CD4-positive, CD25-positive, alpha-beta regulatory T cell (primary cell): Measurements from ENCODE around the gene EXOC3. TPM values are rescaled to one million over a fixed set of nuclear protein-coding genes. Genes with fewer than 3 reads are reported as not detected.

Experiments used
- ATAC-seq, 2 donors: fragments of 150-1000 bp; cut with Tn5 transposase; one replicate each; pipeline ENCODE4 v1.10.0; 2021; ENCODE audit warnings: low read depth in 2 of 2, moderate number of reproducible peaks in 2 of 2, moderate library complexity in 1 of 2
- DNase-seq, 3 donors: peaks; one replicate each; pipeline versions ENCODE4 v3.0.0 to v3.0.0-alpha.2; 2012 to 2022; ENCODE audit warnings: mixed read lengths in 1 of 3
- H3K27ac ChIP-seq: one replicate; pipeline ENCODE4 v1.7.0; 2013; ENCODE audit warnings: mild to moderate bottlenecking, low read length; ENCODE audit not compliant: insufficient read depth, poor library complexity, severe bottlenecking
- H3K27me3 ChIP-seq: one replicate; pipeline ENCODE4 v1.7.0; 2013; ENCODE audit warnings: low read length; ENCODE audit not compliant: control insufficient read depth, insufficient read depth
- H3K36me3 ChIP-seq: one replicate; pipeline ENCODE4 v1.7.0; 2013; ENCODE audit warnings: mild to moderate bottlenecking, low read length, moderate library complexity; ENCODE audit not compliant: control insufficient read depth, insufficient read depth
- H3K4me1 ChIP-seq: 2 replicates; pipeline ENCODE4 v1.7.0; 2013; ENCODE audit warnings: mild to moderate bottlenecking, low read length; ENCODE audit not compliant: insufficient read depth, control insufficient read depth, poor library complexity, severe bottlenecking
- H3K4me3 ChIP-seq: one replicate; pipeline ENCODE4 v1.7.0; 2013; ENCODE audit warnings: low read depth, mild to moderate bottlenecking, low read length, moderate library complexity
- H3K9me3 ChIP-seq, 2 experiments: 1 replicate in 1 of 2; 2 replicates in 1 of 2; pipeline ENCODE4 v1.7.0; 2013; ENCODE audit warnings: low read length in 2 of 2, mild to moderate bottlenecking in 1 of 2, moderate library complexity in 1 of 2; ENCODE audit not compliant: control insufficient read depth in 2 of 2
- H3K27ac Mint-ChIP-seq, 3 donors: one replicate each; pipeline ENCODE4 v1.8.0; 2020 to 2022; ENCODE audit warnings: mild to moderate bottlenecking in 3 of 3, mixed read lengths in 3 of 3, moderate library complexity in 2 of 3
- H3K27me3 Mint-ChIP-seq: one replicate; pipeline ENCODE4 v1.8.0; 2022; ENCODE audit warnings: mild to moderate bottlenecking, mixed read lengths
- H3K36me3 Mint-ChIP-seq: one replicate; pipeline ENCODE4 v1.8.0; 2020; ENCODE audit warnings: mixed read lengths
- H3K4me1 Mint-ChIP-seq, 4 donors: one replicate each; pipeline ENCODE4 v1.8.0; 2020 to 2022; ENCODE audit warnings: mixed read lengths in 4 of 4, mild to moderate bottlenecking in 1 of 4
- H3K4me3 Mint-ChIP-seq, 4 donors: one replicate each; pipeline ENCODE4 v1.8.0; 2020 to 2022; ENCODE audit warnings: mild to moderate bottlenecking in 4 of 4, mixed read lengths in 4 of 4, moderate library complexity in 3 of 4
- H3K9me3 Mint-ChIP-seq, 7 donors: one replicate each; pipeline ENCODE4 v1.8.0; 2020 to 2022; ENCODE audit warnings: mixed read lengths in 7 of 7, mild to moderate bottlenecking in 3 of 7, moderate library complexity in 2 of 7
- polyA plus RNA-seq, 4 donors: library from polyadenylated mRNA; unstranded; fragments of 300-500 nt; fragmentation: Illumina TruSeq; gene quantifications; one replicate each; pipeline ENCODE4 v1.2.3, GENCODE V29; 2021
- total RNA-seq: library from RNA; stranded (reverse); gene quantifications from one replicate; pipeline ENCODE4 v1.2.3, GENCODE V29; 2022

Gene EXOC3
- total and polyA plus RNA-seq, 5 donors from 2014 or later, result 23.3 to 95.4 (median 37.0) TPM

- peaks cover 0 to 3% (median 0%) of the 10 kb centered on the region in 4 donors for H3K4me1 Mint-ChIP-seq
- H3K27ac Mint-ChIP-seq, result peak overlapping the region in 1 of 3 donors; percentile 14
- no peak overlapping the region for H3K4me3 Mint-ChIP-seq
- DNase-seq (peak in 1 of 3 donors; percentile 20), ATAC-seq (no peak)
- no peaks in the 10 kb centered on the region for H3K36me3 ChIP-seq
- no peaks in the 10 kb centered on the region for H3K4me1 ChIP-seq
- H3K9me3 ChIP-seq, result no peaks in the 10 kb centered on the region
- H3K4me3 ChIP-seq, result no peak overlapping the region
- no peak overlapping the region for H3K27ac ChIP-seq
- H3K27me3 ChIP-seq, result no peaks in the 10 kb centered on the region
- H3K27me3 Mint-ChIP-seq, result peaks cover 4% of the 10 kb centered on the region
- peaks cover 0 to 1% (median 0%) of the 10 kb centered on the region in 7 donors for H3K9me3 Mint-ChIP-seq
- no peaks in the 10 kb centered on the region for H3K36me3 Mint-ChIP-seq
Measured at GRCh38 chr5:435961-436640, 6.9 kb upstream of the EXOC3 start.

GRCh38 chr5:436641-436975, 6.4 kb upstream of the EXOC3 start:
- H3K27me3 ChIP-seq, result no peaks in the 10 kb centered on the region
- no peak overlapping the region for H3K4me3 ChIP-seq
- Mint-ChIP-seq H3K9me3 (peaks cover 0 to 1% (median 0%) of the 10 kb centered on the region in 7 donors), H3K27me3 (peaks cover 4% of the 10 kb centered on the region), H3K4me3 (no peak overlapping the region), H3K36me3 (no peaks in the 10 kb centered on the region), H3K27ac (peak overlapping the region in 1 of 3 donors; percentile 26), H3K4me1 (peaks cover 0 to 5% (median under 1%) of the 10 kb centered on the region in 4 donors)
- H3K4me1 ChIP-seq, result no peaks in the 10 kb centered on the region
- no peaks in the 10 kb centered on the region for H3K9me3 ChIP-seq
- H3K27ac ChIP-seq, result no peak overlapping the region
- DNase-seq (no peak), ATAC-seq (no peak)
- H3K36me3 ChIP-seq, result no peaks in the 10 kb centered on the region

GRCh38 chr5:437281-437771, 5.7 kb upstream of the EXOC3 start:
- Mint-ChIP-seq H3K4me1 (peaks cover 0 to 12% (median 6%) of the 10 kb centered on the region in 4 donors), H3K9me3 (peaks cover 0 to 1% (median 0%) of the 10 kb centered on the region in 7 donors), H3K36me3 (no peaks in the 10 kb centered on the region), H3K4me3 (peak overlapping the region in 2 of 4 donors; percentile 21 to 51), H3K27me3 (peaks cover 4% of the 10 kb centered on the region), H3K27ac (no peak overlapping the region)
- no peak for DNase-seq
- H3K4me3 ChIP-seq, result no peak overlapping the region
- H3K4me1 ChIP-seq, result peaks cover 4% of the 10 kb centered on the region
- H3K9me3 ChIP-seq, result no peaks in the 10 kb centered on the region
- no peak for ATAC-seq
- H3K27me3 ChIP-seq, result no peaks in the 10 kb centered on the region
- no peaks in the 10 kb centered on the region for H3K36me3 ChIP-seq
- H3K27ac ChIP-seq, result no peak overlapping the region

GRCh38 chr5:438481-438981, 4.4 kb upstream of the EXOC3 start:
- peaks cover 4% of the 10 kb centered on the region for H3K27me3 Mint-ChIP-seq
- Histone ChIP-seq H3K27ac (no peak overlapping the region), H3K4me3 (no peak overlapping the region), H3K9me3 (no peaks in the 10 kb centered on the region), H3K27me3 (no peaks in the 10 kb centered on the region), H3K36me3 (no peaks in the 10 kb centered on the region), H3K4me1 (peaks cover 10% of the 10 kb centered on the region)
- H3K27ac Mint-ChIP-seq, result no peak overlapping the region
- no peak overlapping the region for H3K4me3 Mint-ChIP-seq
- DNase-seq, result no peak
- H3K4me1 Mint-ChIP-seq, result peaks cover 0 to 18% (median 8%) of the 10 kb centered on the region in 4 donors
- no peaks in the 10 kb centered on the region for H3K36me3 Mint-ChIP-seq
- H3K9me3 Mint-ChIP-seq, result peaks cover 0 to 1% (median 0%) of the 10 kb centered on the region in 7 donors
- ATAC-seq, result no peak

GRCh38 chr5:439181-439580, 3.8 kb upstream of the EXOC3 start:
- peaks cover 1 to 24% (median 10%) of the 10 kb centered on the region in 4 donors for H3K4me1 Mint-ChIP-seq
- H3K9me3 Mint-ChIP-seq, result peaks cover 0 to 1% (median 0%) of the 10 kb centered on the region in 7 donors
- DNase-seq, result no peak

GRCh38 chr5:439636-440035, 3.3 kb upstream of the EXOC3 start:
- no peak for DNase-seq
- no peak overlapping the region for H3K27ac Mint-ChIP-seq
- H3K4me3 Mint-ChIP-seq, result peak overlapping the region in 2 of 4 donors; percentile 68 to 72
- no peaks in the 10 kb centered on the region for H3K27me3 ChIP-seq
- H3K27ac ChIP-seq, result no peak overlapping the region
- H3K9me3 Mint-ChIP-seq, result peaks cover 0 to 1% (median 0%) of the 10 kb centered on the region in 7 donors
- H3K36me3 ChIP-seq, result no peaks in the 10 kb centered on the region
- H3K36me3 Mint-ChIP-seq, result peaks cover 3% of the 10 kb centered on the region
- peaks cover 18% of the 10 kb centered on the region for H3K4me1 ChIP-seq
- peaks cover 4% of the 10 kb centered on the region for H3K27me3 Mint-ChIP-seq
- no peak for ATAC-seq
- no peak overlapping the region for H3K4me3 ChIP-seq
- no peaks in the 10 kb centered on the region for H3K9me3 ChIP-seq
- H3K4me1 Mint-ChIP-seq, result peaks cover 5 to 29% (median 14%) of the 10 kb centered on the region in 4 donors

More at GRCh38 chr5:439181-439580, 3.8 kb upstream of the EXOC3 start:
- peak overlapping the region in 1 of 4 donors; percentile 72 for H3K4me3 Mint-ChIP-seq
- no peak overlapping the region for H3K27ac ChIP-seq
- H3K27ac Mint-ChIP-seq, result no peak overlapping the region
- no peaks in the 10 kb centered on the region for H3K36me3 Mint-ChIP-seq
- H3K4me1 ChIP-seq, result peaks cover 16% of the 10 kb centered on the region
- no peaks in the 10 kb centered on the region for H3K36me3 ChIP-seq
- H3K4me3 ChIP-seq, result no peak overlapping the region
- no peaks in the 10 kb centered on the region for H3K9me3 ChIP-seq
- H3K27me3 ChIP-seq, result no peaks in the 10 kb centered on the region
- ATAC-seq, result no peak
- H3K27me3 Mint-ChIP-seq, result peaks cover 4% of the 10 kb centered on the region

GRCh38 chr5:440401-441201, 2.4 kb upstream of the EXOC3 start:
- Mint-ChIP-seq H3K4me3 (peak overlapping the region in 3 of 4 donors; percentile 26 to 72 (median 31)), H3K36me3 (peaks cover 8% of the 10 kb centered on the region), H3K27me3 (no peaks in the 10 kb centered on the region), H3K27ac (no peak overlapping the region), H3K4me1 (peaks cover 6 to 35% (median 16%) of the 10 kb centered on the region in 4 donors), H3K9me3 (peaks cover 0 to 1% (median 0%) of the 10 kb centered on the region in 7 donors)
- H3K36me3 ChIP-seq, result no peaks in the 10 kb centered on the region
- DNase-seq (no peak), ATAC-seq (no peak)
- no peak overlapping the region for H3K4me3 ChIP-seq
- no peak overlapping the region for H3K27ac ChIP-seq
- peaks cover 18% of the 10 kb centered on the region for H3K4me1 ChIP-seq
- H3K9me3 ChIP-seq, result no peaks in the 10 kb centered on the region
- H3K27me3 ChIP-seq, result no peaks in the 10 kb centered on the region
